ENCODE data around the gene ATP8A2. TPM values are rescaled to one million over a fixed set of nuclear protein-coding genes. Genes with fewer than 3 reads are reported as not detected.
A peak's percentile ranks its signal among the peaks of the same experiment; 100 is the strongest.
"Not testable (repeated sequence)": the region's sequence is repeated elsewhere in the genome, so short reads cannot be mapped to it uniquely, and the experiment has no call there.

The ATP8A2 gene
- total RNA-seq, 1 experiment from 2014 or later = 1.1 TPM

DNA sequence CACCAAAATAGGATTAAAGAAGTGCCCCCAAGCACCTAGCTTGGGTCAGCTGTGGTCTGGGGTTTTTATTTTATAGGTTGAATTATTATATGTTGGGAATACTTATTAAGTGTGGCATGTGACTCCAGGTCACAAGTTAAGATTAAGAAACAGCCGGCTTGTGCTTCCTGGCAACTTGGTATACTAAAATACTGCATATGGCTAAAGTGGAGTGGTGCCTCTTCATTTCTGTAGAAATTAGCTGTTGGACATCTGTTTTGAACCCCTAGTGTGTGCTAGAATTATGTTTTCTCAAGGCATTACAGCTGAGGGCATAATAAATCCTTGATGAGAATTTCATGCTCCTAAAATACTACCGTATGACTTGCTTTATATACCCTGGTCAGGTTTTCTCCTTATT is 393.5 kb downstream of the ATP8A2 start:
- no peak for DNase-seq (ENCODE audit: low spot score)

DNA sequence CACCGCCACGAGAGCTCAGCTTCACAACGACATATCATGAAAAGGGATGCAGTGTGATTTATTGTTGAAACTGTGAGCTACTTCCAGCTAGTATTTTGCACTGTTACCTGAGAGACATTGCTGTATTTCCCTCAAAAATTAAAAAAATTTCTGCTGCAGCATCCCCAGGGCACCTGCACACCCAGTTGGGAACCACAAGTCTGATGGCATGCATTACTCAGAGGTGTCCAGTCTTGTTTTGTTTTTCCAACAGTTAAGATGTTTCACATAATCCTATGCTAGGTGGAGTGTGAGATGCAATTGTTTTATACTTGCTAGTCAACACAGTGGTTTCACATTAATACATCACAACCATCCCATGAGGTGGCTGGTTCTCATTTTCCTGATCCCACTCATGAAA is 394.8 kb downstream of the ATP8A2 start:
- no peak for DNase-seq (ENCODE audit: low spot score)

DNA sequence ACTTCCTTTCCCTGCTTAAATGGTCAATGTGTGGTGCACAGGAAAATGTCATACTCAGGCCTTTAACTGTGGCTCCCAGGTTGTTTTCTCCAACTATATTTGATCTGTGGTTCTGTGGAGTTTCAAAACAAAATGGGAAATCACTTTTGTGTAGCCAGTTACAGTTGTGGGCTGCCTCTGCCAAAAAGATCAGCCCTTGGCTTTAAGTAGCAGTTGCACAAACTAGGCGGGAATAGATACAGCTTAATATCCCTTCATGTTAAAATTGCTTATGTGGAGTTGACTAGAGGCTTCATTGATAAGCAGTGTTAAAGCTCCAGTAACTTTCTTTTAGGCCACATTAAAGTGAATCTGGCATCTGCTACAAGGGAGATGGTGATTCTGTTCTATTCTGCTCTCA is 395.2 kb downstream of the ATP8A2 start:
- DNase-seq (ENCODE audit: low spot score) = no peak

DNA sequence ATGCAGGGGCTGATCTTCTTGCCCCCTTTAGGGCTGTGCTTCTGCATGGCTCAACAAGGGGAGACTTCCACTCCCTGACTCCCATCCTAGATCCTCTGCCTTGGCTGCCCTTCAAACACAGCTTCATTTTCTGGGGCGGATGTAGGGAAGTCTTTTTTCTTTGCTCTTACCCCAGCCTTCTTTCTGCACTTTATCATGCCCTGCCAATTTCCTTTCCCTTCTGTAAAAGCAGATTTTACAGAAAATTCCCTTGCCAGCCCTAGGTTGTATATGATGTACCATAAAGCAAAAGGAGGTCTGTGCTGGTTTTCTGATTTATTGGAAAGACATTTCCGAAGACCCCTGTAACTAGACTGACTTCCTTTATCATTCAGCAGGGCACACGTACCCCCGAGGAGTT is 396.6 kb downstream of the ATP8A2 start:
- no peak for DNase-seq (ENCODE audit: low spot score)

DNA sequence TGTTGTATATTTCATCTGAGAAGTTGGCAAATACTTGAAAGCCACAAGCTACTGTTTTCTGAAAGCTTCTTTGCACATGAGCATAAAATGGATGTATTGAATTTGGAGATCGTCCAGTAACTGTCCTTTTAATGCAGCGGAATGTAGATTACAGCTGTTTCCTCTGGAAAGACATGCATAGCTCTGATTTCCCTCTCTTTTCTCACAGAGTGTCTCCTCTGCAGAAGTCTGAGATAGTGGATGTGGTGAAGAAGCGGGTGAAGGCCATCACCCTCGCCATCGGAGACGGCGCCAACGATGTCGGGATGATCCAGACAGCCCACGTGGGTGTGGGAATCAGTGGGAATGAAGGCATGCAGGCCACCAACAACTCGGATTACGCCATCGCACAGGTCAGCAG is 397.1 kb downstream of the ATP8A2 start:
- no peak for DNase-seq (ENCODE audit: low spot score)

DNA sequence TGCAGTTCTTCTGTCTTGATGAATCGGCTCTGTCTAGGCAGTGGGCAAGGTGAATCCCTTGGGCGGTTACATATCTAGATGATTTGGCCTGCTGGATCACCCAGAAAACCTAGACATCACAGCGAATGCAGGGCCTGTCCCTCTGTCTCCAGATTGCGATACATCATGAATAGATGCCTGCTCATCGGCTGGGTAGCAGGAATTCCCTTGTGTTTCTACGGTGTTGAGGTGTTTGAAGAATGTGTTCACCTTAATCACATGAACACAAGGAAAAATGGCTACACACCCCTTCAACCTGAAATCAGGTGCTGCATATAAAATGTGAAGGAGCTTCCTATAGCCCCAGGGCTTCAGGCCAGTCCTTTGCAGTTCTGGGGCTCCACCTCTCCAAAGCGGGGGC is 398.8 kb downstream of the ATP8A2 start:
- no peak for DNase-seq (ENCODE audit: low spot score)

DNA sequence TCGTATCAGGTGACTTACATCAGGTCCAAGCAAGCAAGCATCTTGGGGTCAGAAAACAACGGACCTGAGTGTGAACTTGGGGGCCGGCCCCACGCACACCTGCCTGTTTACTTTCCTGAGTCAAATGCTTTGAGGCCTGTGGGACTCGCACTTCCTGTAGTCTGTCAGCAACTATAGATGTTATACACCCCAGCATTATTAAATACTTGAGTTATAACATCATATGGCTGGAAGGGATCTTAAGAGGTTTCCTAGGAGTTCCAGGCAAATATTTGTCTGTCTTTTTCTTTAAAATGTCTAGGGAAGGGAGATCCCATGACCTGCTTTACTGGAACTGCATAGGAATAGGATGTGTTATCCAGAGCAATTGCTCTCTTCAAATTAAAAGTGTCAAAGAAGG is 399.4 kb downstream of the ATP8A2 start:
- no peak for DNase-seq (ENCODE audit: low spot score)

DNA sequence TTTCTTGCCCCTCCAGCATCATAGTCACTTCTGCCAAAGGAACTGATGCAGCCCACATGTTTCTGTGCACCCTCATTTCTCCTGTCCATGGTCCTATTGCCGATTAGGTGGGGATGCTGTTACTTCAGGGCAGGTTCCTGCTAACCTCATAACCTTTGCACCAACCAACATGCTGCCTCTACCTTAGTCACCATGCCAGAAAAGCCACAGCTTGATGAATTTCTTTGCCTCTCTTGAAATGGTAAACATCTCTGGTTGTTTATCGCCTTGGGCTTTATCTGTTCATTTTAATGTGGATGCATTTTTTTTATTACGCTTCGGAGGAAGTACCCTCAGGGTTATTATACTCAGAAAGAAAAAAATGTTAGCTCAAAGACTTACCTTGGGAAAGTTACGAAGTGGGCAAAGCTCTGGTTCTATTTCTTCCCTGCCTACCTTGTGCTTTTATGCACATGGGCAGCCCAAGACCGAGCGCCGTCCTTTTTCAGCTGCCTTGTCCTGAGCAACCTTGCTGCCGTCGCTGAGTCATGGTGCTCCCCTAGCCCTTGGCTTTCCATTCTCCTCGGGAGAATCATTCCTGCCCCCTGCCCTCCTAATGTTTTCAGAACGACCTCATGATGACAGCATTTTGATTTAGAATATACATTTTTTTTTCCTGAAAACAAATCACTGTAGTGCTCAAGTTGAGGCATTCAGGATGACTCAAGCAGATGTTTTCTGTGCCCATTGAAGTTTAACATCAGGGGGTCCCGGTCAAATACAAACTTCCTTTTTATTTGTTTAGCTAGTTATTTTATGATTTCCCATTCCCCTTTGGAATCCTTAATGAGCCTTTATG is 400.1 kb downstream of the ATP8A2 start:
- DNase-seq (ENCODE audit: low spot score) = peak; percentile 20

DNA sequence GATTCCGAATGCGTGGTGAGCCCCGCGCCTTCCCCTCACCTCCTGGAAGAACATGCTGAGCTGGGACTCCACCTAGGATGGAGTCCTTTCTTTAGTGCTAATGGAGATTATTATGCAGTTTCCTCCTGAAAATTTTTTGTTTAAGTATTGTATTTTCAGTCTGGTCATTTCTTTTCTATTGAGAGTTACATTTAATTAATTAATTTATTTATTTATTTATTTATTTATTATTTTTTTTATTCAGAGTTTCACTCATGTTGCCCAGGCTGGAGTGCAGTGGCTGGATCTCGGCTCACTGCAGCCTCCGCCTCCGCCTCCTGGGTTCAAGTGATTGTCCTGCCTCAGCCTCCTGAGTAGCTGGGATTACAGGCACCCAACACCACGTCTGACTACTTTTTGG is 400.8 kb downstream of the ATP8A2 start:
- DNase-seq (ENCODE audit: low spot score) = not testable (repeated sequence)

DNA sequence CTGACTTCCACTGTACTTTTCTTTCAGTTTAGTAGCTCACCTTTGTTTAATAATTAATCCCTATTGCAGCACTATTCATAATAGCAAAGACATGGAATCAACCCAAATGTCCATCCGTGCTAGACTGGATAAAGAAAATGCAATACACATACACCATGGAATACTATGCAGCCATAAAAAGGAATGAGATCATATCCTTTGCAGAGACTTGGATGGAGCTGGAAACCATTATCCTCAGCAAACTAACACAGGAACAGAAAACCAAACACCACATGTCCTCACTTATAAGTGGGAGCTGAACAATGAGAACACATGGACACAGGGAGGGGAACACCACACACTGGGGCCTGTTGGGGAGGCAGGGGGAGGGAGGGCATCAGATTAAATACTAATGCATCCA is 402.3 kb downstream of the ATP8A2 start:
- DNase-seq (ENCODE audit: low spot score) = not testable (repeated sequence)

DNA sequence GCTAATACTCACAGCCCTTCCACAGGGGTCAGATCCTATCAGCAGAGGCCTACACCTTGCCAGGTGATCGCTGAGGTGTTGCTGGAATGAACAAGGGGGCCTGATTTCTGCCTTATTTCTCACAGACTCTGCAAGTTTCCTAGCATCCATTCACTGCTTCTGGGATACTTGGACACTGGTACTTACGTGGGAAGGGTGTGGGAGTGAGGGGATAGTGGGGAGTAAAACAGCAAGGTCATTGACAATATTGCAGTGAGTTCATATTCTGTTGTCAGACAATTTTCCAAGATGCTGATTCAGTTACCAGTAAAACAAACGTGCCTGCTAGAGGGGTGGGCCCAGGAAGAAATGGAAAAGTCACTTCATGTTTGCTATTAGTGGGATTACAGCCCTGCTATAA is 403.5 kb downstream of the ATP8A2 start:
- no peak for DNase-seq (ENCODE audit: low spot score)

DNA sequence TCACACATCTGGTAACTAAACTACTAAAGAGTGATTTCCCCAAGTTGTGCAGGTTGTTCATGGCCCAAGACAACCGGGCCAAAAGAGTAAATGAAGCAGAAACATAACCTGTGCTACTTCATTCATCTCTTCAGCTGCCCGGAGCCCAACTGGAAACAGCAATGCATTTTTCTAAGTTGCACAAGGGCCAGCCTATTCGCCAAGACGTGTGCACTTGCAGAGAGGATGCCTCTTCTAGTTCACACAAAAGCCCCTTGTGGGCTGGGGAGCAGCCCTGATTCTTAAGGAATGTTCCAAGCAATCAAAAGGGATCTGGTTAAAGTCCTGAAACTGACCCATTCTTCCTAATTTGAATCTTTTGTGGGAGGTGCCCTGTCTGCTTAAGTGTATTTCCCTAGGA is 404.2 kb downstream of the ATP8A2 start:
- DNase-seq (ENCODE audit: low spot score) = no peak

DNA sequence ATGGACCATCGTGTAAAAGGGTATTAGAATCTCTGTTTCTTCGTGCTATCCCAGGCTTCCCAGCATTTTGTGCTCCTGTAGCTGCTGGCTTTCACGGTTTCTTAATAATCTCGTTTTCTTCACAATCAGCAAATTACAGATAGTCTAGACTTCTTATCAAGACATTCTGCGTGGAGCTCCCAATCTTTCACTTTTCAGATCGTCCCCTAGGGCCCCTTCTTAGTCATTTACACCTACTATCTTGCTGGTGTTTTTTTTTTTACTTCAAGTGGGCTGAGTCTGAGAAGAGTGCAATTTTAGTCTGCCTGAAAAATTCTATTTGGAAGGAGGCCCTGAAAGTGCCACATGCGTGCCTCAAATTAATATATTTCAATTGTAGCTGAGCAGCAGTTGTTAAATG is 404.9 kb downstream of the ATP8A2 start:
- DNase-seq (ENCODE audit: low spot score) = no peak

DNA sequence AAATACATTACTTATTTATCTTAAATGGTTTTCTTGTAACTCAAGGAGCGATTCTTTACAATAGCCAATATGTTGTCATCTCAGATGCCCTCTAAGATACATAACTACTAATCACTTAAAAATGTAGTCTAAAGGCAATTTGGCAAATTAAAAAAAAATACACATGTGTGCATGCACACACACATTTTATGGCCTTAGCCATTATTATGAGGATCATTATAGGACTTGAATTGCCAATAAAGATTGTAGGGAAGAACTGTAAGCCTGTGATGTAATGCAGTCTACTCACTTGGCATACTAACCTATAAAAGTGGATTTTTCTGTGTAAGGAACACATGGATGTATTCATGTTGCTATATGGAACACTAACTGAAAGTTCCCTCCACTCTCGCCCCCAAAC is 405.7 kb downstream of the ATP8A2 start:
- no peak for DNase-seq (ENCODE audit: low spot score)

DNA sequence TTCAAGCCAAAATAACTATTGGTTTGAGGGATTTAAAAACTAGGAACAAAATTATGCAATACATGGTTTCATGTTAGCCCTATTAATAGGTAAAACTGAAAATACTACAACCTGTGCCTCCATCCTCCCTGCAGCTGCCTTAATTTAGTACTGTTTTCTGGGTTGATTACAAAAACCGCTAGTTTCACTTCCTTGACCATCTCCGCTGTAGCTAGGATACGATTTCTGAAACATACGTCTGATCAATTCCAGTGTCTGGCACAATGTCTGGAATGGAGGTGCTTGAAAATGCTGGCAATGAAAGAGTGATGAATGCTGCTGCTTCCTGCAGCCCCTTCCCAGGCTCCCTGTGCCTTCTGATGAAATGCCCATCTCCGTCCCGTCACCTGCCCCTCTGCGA is 406.6 kb downstream of the ATP8A2 start:
- DNase-seq (ENCODE audit: low spot score) = no peak

DNA sequence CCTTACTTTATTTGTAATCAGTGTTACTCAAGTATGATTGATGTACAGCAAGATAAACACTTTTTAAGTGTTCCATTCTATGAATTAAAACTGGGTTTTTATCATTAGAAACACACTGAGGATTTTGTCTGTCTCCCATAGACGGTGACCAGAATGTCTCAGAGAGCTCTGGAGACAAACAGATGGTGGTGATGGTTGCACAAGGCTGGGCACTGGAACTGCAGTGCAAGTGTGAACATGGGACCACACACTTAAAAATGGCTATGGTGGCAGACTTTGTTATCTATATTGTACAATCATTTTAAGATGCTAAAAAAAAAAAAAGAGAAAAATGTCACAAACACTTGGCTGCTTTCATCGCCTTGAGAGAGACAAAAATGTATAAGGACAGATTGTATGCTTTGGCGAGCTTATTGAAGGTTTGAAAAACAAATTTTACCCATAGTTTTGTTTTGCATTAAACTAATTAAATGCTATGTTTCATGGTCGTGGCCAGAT is 407.1 kb downstream of the ATP8A2 start:
- DNase-seq (ENCODE audit: low spot score) = no peak

DNA sequence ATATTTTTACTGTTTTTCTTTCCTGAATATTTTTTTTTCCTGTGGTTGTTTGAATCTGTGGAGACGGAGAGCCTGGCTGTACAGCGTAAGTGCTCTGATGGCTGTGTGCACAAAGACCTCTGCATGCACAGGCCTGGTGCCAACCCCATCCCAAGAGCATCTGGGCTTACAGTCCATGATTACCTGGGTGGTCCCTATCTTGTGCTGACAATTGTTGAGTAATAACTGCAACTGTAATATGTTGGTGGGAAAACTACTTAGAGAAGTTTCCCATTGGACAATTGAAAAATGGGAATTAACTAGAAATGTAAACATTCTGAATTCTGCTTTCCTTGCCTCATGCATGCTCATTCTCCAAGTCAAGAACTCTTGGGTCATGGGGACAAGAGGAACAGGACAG is 411.3 kb downstream of the ATP8A2 start:
- DNase-seq (ENCODE audit: low spot score) = no peak

DNA sequence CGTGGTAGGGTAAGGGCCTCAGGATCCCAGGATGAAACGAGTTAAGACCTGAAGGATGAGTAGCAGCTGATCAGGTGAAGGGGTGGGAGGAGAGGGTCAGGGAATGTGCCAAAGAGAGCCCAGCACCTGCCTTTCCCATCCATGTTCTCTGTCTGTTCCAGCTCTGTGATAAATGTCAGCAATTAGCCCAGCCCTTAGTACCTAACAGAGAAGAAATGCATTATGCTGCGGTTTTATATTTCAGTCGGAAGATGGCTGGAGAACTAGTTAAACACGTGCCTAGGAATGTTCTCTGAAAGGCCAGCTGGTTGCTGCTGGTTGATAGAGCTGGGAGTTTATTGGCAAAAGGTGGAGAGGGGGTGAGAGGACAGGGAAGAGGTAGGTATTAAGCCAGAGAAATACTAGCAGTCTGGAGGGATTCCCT is 411.8 kb downstream of the ATP8A2 start:
- DNase-seq (ENCODE audit: low spot score) = no peak

DNA sequence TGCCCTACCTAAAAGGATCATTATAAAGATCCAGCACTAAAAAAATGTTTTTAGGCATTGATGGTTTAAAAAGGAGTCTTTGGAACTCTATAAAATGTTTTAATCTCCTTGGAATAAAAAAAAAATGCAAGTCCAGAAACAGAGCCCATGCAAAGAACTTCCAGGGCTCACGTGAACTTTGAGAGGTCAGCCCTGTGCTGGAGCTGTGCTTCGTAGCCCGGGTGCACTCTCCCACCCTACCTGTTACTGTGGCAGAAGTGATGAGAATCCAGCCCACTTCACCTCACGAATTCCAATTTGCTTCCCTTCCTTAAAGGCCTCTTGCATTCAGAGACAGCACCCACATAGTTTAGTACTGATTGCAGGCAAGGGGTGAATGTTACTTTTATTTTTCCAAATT is 412.3 kb downstream of the ATP8A2 start:
- DNase-seq (ENCODE audit: low spot score) = no peak

DNA sequence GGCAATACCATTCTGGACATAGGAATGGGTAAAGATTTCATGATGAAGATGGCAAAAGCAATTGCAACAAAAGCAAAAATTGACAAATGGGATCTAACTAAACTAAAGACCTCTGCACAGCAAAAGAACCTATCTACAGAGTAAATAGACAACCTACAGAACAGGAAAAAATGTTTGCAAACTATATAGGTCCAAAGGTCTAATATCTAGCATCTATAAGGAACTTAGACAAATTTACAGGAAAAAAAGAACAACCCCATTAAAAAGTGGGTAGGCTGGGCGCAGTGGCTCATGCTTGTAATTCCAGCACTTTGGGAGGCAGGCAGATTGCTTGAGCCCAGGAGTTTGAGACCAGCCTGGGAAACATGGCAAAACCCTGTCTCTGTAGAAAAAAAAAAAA is 418.4 kb downstream of the ATP8A2 start:
- DNase-seq (ENCODE audit: low spot score) = not testable (repeated sequence)

DNA sequence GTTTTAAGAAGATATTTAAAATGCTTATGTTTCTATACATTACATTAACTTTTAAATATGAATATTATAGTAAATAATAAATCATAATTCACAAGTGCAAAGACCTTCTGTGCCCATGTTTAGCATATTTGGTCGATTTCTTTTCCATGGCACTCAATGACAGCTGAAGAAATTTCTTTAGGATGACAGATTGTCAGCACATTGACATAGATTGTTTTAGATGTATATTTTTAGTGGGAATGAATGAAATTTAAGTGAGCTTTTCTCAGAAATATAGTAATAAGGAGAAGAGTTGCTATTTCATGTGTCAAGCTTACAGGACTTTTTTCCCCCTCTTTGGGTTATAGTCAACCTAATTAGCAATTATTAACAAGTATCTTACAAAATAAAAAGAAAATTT is 423.5 kb downstream of the ATP8A2 start:
- no peak for DNase-seq (ENCODE audit: low spot score)

DNA sequence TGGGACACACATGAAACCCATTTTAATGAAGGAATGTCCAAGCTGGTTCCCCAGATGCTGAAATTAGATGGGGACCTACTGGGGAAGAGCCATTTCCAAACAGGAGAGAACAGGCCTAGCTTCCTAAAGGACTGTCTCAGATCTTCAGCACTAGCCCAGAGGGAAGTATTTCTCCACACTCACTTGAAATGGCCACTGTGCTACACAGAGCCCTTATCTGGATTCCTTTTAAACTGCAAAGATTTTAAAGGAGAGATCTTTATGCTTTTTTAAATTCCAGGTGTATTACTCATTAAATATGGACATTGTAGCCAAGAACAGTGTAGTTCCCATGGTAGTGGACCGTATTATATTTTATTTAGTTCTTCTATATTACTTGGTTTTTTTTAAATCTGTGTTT is 424.7 kb downstream of the ATP8A2 start:
- no peak for DNase-seq (ENCODE audit: low spot score)

DNA sequence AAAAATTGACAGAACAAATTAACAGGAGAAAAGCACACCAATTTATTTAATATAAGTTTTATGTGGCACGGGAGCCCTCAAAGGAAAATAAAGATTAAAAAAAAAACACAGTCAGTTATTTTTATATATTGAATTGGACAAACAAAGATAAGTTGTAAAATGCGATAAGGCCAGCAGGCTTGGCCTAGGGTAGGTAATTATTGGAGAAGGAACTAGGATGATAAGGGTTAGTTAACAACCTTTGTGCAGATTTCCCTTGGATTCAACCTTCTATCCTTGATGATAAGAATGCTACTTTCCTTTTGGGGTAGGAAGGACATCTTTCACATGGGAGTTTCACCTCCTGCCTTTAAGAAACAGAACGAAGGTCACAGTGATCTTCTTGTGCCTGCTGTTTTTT is 427.2 kb downstream of the ATP8A2 start:
- no peak for DNase-seq (ENCODE audit: low spot score)

DNA sequence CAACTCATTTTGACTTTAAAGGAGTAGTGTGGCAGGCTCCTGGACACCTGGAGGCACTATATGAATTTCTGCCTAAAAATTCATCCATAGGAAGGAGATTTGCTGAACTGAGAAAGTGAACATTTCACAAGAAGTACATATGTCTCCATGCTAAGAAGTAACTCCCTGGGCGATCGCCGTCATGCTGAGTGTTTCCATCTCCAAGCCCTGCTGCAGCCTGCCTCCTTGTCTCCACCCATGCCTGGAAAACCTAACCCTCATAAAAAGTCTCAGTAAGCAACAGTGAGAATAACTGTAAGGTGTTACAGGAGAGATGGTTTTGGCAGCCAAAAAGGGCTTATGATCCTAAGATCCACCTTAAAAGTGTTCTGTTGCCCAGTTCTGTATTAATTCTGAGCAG is 428.7 kb downstream of the ATP8A2 start:
- no peak for DNase-seq (ENCODE audit: low spot score)

Data from H4 (cell line).